ENCODE measurements around the gene TTC7B.

- TF ChIP-seq ZBTB11 (CRISPR knock-in tag; IDR thresholded peaks at IDR 0.05) (no peak), HDGF (IDR thresholded peaks at IDR 0.05) (no peak), TARDBP (IDR thresholded peaks at IDR 0.05; ENCODE audit: borderline replicate concordance) (no peak), POLR2A (IDR thresholded peaks at IDR 0.05; ENCODE audit: low read depth, low read length) (no peak), CTCF (IDR thresholded peaks at IDR 0.05 in 2 of 3, conservative IDR thresholded peaks at IDR 0.05 in 1 of 3; ENCODE audit: control insufficient read depth in 2 of 3, extremely low read depth in 1 of 3, insufficient read depth in 1 of 3, low read depth in 3 of 3, low read length in 3 of 3) (no peak), E2F4 (IDR thresholded peaks at IDR 0.05; ENCODE audit: low read depth, low read length) (no peak), MXI1 (IDR thresholded peaks at IDR 0.05; ENCODE audit: low read depth, low read length) (no peak), CHD1 (IDR thresholded peaks at IDR 0.05; ENCODE audit: low read depth, low read length) (no peak)
- TF ChIP-seq, protein P1, sequence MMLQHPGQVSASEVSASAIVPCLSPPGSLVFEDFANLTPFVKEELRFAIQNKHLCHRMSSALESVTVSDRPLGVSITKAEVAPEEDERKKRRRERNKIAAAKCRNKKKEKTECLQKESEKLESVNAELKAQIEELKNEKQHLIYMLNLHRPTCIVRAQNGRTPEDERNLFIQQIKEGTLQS (IDR thresholded peaks at IDR 0.05; ENCODE audit: borderline replicate concordance, extremely low read depth, low read depth, low read length), result no peak
These were observed 73.5 kb downstream of the TTC7B start for GRCh38 chr14:90742729-90743128.
